ENCODE measurements around the gene ORM2. TPM values are rescaled to one million over a fixed set of nuclear protein-coding genes. Genes with fewer than 3 reads are reported as not detected.

Gene ORM2
- total and polyA plus RNA-seq, 2 of the 13 experiments (the other 11 are each of a cell fraction or from before 2014, with no cell fraction given) = 565 to 824 TPM

- TF ChIP-seq ZNF574 (CRISPR knock-in tag; IDR thresholded peaks at IDR 0.05) (0 out of 2 replicates have a peak, but pooled peaks have one; percentile 33), ZNF264 (CRISPR knock-in tag; IDR thresholded peaks at IDR 0.05) (peak; percentile 68; the same call in 1 of the 2 replicates), ZNF143 (CRISPR knock-in tag; IDR thresholded peaks at IDR 0.05) (peak; percentile 37; the same call in 1 of the 2 replicates), YY1 (IDR thresholded peaks at IDR 0.05; ENCODE audit: insufficient read depth, insufficient replicate concordance, low read depth, low read length) (peak; percentile 24), ZNF644 (CRISPR knock-in tag; IDR thresholded peaks at IDR 0.05; ENCODE audit: low read depth) (peak; percentile 47; the same call in 1 of the 2 replicates), RXRA (CRISPR knock-in tag; IDR thresholded peaks at IDR 0.05) (peak; percentile 53; the same call in 1 of the 2 replicates), PHF21A (CRISPR knock-in tag; IDR thresholded peaks at IDR 0.05) (peak; percentile 37; the same call in 1 of the 2 replicates), GATAD2A (CRISPR knock-in tag; IDR thresholded peaks at IDR 0.05) (peak; percentile 70), ZNF543 (CRISPR knock-in tag; IDR thresholded peaks at IDR 0.05) (0 out of 2 replicates have a peak, but pooled peaks have one; percentile 33), PITX1 (CRISPR knock-in tag; IDR thresholded peaks at IDR 0.05) (peak; percentile 40; the same call in 1 of the 2 replicates), MED1 (CRISPR knock-in tag; IDR thresholded peaks at IDR 0.05) (peak; percentile 65; the same call in 1 of the 2 replicates), ELF3 (CRISPR knock-in tag; IDR thresholded peaks at IDR 0.05) (peak; percentile 19; the same call in 1 of the 2 replicates), SALL1 (CRISPR knock-in tag; IDR thresholded peaks at IDR 0.05) (peak; percentile 62; the same call in 1 of the 2 replicates), ZNF609 (CRISPR knock-in tag; IDR thresholded peaks at IDR 0.05; ENCODE audit: borderline replicate concordance) (peak; percentile 24; the same call in 1 of the 2 replicates), ZBTB10 (CRISPR knock-in tag; IDR thresholded peaks at IDR 0.05; ENCODE audit: borderline replicate concordance) (peak; percentile 91), MYC (CRISPR knock-in tag; IDR thresholded peaks at IDR 0.05; ENCODE audit: borderline replicate concordance) (peak; percentile 12)
Measured at GRCh38 chr9:114328937-114329624, 588 bp upstream of the ORM2 start (continued).

All from HepG2 (cell line).